ENCODE measurements around the gene NLRP3. TPM values are rescaled to one million over a fixed set of nuclear protein-coding genes. Genes with fewer than 3 reads are reported as not detected.

NLRP3 gene
- polyA plus RNA-seq, 1 of the 3 experiments (the other 2 are of a cell fraction), result 0.87 TPM

GRCh38 chr1:247375747-247376146, 40.2 kb upstream of the NLRP3 start:
- 83% methylated on average over 14 of the region's 14 CpGs for WGBS (ENCODE audit: low lambda C conversion rate)
- TF ChIP-seq MEF2A (IDR thresholded peaks at IDR 0.05; ENCODE audit: borderline replicate concordance, low read depth) (no peak), ZBTB33 (IDR thresholded peaks at IDR 0.05; ENCODE audit: borderline replicate concordance, low read depth) (no peak), CHD2 (IDR thresholded peaks at IDR 0.05; ENCODE audit: low read length, partially characterized antibody) (no peak), SIN3A (IDR thresholded peaks at IDR 0.05; ENCODE audit: borderline replicate concordance, low read depth, low read length) (no peak), RAD21 (IDR thresholded peaks at IDR 0.05; ENCODE audit: low read length) (no peak), JUND (IDR thresholded peaks at IDR 0.05) (no peak), GATA2 (CRISPR knock-in tag; IDR thresholded peaks at IDR 0.05) (no peak), YY1 (IDR thresholded peaks at IDR 0.05; ENCODE audit: low read depth) (no peak), GABPA (IDR thresholded peaks at IDR 0.05; ENCODE audit: low read depth) (no peak), TAF1 (IDR thresholded peaks at IDR 0.05; ENCODE audit: borderline replicate concordance, low read depth, low read length) (no peak), RCOR1 (IDR thresholded peaks at IDR 0.05; ENCODE audit: low read length) (no peak), CTCF (IDR thresholded peaks at IDR 0.05) (no peak), NFIC (IDR thresholded peaks at IDR 0.05; ENCODE audit: borderline replicate concordance) (no peak), TCF12 (IDR thresholded peaks at IDR 0.05) (no peak), SMC3 (IDR thresholded peaks at IDR 0.05; ENCODE audit: low read depth, low read length) (no peak), EZH2phosphoT487 (IDR thresholded peaks at IDR 0.05; ENCODE audit: borderline replicate concordance, low read depth) (no peak), NRF1 (IDR thresholded peaks at IDR 0.05; ENCODE audit: low read depth, low read length) (no peak), MXI1 (IDR thresholded peaks at IDR 0.05; ENCODE audit: low read depth, low read length) (no peak)
- TF ChIP-seq, protein P1, sequence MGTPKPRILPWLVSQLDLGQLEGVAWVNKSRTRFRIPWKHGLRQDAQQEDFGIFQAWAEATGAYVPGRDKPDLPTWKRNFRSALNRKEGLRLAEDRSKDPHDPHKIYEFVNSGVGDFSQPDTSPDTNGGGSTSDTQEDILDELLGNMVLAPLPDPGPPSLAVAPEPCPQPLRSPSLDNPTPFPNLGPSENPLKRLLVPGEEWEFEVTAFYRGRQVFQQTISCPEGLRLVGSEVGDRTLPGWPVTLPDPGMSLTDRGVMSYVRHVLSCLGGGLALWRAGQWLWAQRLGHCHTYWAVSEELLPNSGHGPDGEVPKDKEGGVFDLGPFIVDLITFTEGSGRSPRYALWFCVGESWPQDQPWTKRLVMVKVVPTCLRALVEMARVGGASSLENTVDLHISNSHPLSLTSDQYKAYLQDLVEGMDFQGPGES (IDR thresholded peaks at IDR 0.05; ENCODE audit: low read depth, low read length), result no peak
- TF ChIP-seq, protein P2, sequence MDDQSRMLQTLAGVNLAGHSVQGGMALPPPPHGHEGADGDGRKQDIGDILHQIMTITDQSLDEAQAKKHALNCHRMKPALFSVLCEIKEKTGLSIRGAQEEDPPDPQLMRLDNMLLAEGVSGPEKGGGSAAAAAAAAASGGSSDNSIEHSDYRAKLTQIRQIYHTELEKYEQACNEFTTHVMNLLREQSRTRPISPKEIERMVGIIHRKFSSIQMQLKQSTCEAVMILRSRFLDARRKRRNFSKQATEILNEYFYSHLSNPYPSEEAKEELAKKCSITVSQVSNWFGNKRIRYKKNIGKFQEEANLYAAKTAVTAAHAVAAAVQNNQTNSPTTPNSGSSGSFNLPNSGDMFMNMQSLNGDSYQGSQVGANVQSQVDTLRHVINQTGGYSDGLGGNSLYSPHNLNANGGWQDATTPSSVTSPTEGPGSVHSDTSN (IDR thresholded peaks at IDR 0.05), result no peak
- POLR2A ChIA-PET, result no interaction called here
- H3K27ac ChIP-seq (ENCODE audit: low read depth in 2 of 2, low read length in 1 of 2), result no peak overlapping the region
- H3K27me3 ChIP-seq (ENCODE audit: insufficient read depth), result no peaks in the 10 kb centered on the region
- no peaks in the 10 kb centered on the region for H3K9me3 ChIP-seq
- H2AFZ ChIP-seq (ENCODE audit: low read depth), result no peak overlapping the region
- H3K79me2 ChIP-seq (ENCODE audit: insufficient read depth), result no peaks in the 10 kb centered on the region
- CTCF ChIA-PET, result no interaction called here
- no peak overlapping the region for H3K4me3 ChIP-seq (ENCODE audit: low read depth in 2 of 2, low read length in 1 of 2)
- H3K4me2 ChIP-seq, result no peak overlapping the region
- H3K9ac ChIP-seq, result no peak overlapping the region
- H3F3A ChIP-seq (replicated peaks; ENCODE audit: insufficient read depth), result no peaks in the 10 kb centered on the region
- no peaks in the 10 kb centered on the region for H4K20me1 ChIP-seq (ENCODE audit: insufficient read depth)
- H3K36me3 ChIP-seq (replicated peaks in 1 of 2; ENCODE audit: control insufficient read depth in 1 of 2, insufficient read depth in 2 of 2, low read length in 1 of 2), result no peaks in the 10 kb centered on the region
- peaks cover 0 to 4% of the 10 kb centered on the region in 2 experiments; a peak in 1 of 4 replicates for H3K4me1 ChIP-seq (ENCODE audit: control insufficient read depth in 1 of 2, insufficient read depth in 2 of 2, low read depth in 1 of 2, low read length in 1 of 2)
- DNase-seq, result no peak
- H3K9me2 ChIP-seq, result no peaks in the 10 kb centered on the region

All from SK-N-SH (cell line).